ENCODE results near the gene LSM3.

LSM3 gene

DNA sequence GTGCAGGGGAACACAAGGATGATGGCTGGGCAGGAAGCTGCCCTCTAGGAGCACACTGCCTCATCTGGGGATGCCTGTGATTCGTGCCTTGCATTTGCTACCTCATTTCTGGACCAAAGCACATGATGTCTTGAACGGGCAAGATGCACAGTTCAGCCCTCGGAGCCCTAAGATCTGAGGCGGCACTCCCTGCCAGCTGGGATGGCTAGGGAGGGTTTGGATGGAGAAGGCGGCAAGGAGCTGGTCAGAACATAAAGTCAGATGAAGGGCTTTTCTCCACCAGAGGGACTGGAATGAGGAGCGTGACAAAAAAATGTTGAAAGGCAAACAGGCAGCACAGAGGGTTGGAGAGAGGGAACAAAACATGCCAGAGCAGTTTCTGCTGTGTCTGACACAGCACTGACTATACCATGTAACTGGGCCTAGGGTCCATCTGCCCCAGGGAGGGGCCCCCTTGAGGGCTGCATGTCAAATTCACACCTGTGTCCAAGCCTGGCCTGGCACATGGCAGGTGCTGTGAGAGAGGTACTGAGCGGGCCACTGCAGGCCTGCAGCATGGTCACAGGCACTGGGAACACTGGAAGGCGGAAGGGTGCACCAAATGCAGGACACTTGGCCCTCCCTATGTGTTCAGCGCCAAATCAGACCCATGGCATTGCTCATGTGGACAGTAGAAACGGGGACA is 32.1 kb upstream of the LSM3 start:
- DNase-seq (ENCODE audit: extremely low read depth, low read depth): no peak
- TF ChIP-seq, protein P1, sequence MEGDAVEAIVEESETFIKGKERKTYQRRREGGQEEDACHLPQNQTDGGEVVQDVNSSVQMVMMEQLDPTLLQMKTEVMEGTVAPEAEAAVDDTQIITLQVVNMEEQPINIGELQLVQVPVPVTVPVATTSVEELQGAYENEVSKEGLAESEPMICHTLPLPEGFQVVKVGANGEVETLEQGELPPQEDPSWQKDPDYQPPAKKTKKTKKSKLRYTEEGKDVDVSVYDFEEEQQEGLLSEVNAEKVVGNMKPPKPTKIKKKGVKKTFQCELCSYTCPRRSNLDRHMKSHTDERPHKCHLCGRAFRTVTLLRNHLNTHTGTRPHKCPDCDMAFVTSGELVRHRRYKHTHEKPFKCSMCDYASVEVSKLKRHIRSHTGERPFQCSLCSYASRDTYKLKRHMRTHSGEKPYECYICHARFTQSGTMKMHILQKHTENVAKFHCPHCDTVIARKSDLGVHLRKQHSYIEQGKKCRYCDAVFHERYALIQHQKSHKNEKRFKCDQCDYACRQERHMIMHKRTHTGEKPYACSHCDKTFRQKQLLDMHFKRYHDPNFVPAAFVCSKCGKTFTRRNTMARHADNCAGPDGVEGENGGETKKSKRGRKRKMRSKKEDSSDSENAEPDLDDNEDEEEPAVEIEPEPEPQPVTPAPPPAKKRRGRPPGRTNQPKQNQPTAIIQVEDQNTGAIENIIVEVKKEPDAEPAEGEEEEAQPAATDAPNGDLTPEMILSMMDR (IDR thresholded peaks at IDR 0.05; ENCODE audit: low read depth, low read length, missing control alignments): no peak

DNA sequence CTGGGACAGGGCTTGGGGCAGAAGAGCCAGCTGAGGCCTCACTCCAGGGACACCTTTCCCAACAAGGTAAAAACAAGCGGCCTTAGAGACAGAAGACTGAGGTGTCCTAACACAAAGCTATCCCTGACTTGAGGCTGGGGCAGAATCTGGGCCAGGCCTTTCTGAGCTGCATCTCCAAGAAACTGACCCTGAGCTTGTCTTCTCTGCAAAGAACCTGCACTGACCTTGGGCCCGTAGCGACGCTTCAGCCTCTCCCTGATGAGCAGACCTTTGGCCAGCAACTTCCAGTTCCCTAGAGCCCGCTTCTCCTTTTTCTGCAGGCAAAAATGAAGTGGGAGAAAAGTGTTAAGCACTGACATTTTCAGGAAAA is 31.6 kb upstream of the LSM3 start:
- no peak for DNase-seq (ENCODE audit: extremely low read depth, low read depth)
- H3K4me3 ChIP-seq (replicated peaks; ENCODE audit: low read depth, low read length): no peak overlapping the region
- TF ChIP-seq, protein P1 (IDR thresholded peaks at IDR 0.05; ENCODE audit: low read depth, low read length, missing control alignments): no peak

More for the DNA sequence above, 32.1 kb upstream of the LSM3 start:
- no peak overlapping the region for H3K4me3 ChIP-seq (replicated peaks; ENCODE audit: low read depth, low read length)

DNA sequence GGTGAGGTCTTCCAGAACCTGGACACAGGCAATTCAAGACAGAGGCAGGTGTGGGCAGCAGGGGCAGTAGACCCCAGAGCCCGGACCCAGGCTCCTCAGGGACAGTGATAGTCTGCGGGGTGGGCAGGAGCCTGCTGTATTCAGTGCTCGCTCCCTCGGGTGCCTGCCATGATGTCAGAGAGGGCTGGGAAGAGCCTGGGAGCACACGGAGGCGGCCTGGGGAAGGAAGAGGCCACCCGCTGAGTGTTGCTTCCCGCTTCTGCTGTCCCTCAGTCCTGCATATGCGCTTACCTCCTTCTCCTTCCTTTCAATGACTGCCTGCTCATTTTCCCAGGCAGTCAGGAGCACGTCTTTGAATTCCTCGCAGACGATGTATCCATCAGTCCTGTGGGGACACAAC is 31.0 kb upstream of the LSM3 start:
- no peak overlapping the region for H3K4me3 ChIP-seq (replicated peaks; ENCODE audit: low read depth, low read length)
- TF ChIP-seq, protein P1 (IDR thresholded peaks at IDR 0.05; ENCODE audit: low read depth, low read length, missing control alignments): no peak
- no peak for DNase-seq (ENCODE audit: extremely low read depth, low read depth)

DNA sequence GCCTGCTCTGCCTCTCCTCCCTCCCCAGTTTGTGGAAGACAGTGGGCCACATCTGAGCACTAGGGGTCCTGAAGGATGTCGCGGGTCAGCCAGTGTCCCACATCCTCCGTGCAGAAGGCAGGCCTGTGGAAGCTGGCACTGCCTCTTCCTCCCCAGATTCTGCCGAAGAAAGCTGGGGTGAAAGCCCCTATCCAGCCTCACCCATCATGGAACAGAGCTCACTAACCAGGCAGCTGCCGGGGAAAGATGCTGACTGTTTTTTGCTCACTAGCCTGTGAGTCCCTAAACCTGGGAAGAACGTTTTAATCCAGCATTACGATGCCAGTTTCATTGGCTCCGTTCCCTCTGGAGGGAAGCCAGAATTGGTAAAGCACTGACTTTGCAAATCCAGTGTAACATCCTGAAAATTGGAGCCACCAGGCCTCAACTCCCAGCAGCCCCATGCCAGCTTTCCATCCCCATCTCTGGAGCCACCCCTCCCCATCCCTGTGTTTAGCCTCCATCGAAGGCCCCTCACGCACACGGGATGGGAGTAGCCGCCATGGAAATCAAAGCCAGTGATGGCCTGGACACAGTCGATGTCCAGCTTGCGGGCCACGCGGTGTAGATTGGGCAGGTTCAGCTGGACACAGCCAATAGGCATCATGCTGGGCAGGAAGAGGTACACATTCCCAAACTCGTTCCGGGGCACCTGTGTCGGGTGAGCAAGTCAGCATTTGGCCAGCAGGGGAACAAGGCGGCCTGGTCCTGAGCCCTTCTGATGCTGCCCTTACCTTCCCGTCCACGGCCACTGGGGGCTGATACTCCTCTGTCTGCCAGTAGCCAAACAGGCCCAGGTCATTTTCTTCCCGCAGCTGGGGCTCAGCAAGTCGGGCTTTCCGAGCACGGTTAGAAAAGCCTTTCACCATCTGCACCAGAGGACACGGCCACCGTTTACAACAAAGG is 30.3 kb upstream of the LSM3 start:
- H3K4me3 ChIP-seq (replicated peaks; ENCODE audit: low read depth, low read length): no peak overlapping the region
- DNase-seq (ENCODE audit: extremely low read depth, low read depth): no peak

DNA sequence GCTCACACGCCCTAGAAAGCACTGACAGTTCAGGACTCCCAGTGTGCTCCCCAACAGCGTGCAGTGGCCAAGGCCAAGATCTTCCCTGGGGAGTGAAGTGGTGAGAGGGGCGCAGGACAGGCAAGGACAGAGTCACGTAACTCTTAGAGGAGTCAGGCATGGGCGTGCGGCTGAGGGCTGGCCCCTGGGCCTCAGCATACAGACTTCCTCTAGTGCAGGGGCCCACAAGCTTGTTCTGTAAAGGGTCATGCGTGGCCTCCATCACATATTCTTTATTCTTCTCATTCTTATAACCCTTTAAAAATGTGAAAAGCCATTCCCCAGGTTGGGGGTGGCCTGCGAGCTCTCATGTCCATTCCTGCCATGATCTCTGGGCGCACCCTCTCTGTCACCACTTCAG is 28.5 kb upstream of the LSM3 start:
- no peak for DNase-seq (ENCODE audit: extremely low read depth, low read depth)

More for the DNA sequence above, 30.3 kb upstream of the LSM3 start:
- TF ChIP-seq, protein P1 (IDR thresholded peaks at IDR 0.05; ENCODE audit: low read depth, low read length, missing control alignments): peak; percentile 35

DNA sequence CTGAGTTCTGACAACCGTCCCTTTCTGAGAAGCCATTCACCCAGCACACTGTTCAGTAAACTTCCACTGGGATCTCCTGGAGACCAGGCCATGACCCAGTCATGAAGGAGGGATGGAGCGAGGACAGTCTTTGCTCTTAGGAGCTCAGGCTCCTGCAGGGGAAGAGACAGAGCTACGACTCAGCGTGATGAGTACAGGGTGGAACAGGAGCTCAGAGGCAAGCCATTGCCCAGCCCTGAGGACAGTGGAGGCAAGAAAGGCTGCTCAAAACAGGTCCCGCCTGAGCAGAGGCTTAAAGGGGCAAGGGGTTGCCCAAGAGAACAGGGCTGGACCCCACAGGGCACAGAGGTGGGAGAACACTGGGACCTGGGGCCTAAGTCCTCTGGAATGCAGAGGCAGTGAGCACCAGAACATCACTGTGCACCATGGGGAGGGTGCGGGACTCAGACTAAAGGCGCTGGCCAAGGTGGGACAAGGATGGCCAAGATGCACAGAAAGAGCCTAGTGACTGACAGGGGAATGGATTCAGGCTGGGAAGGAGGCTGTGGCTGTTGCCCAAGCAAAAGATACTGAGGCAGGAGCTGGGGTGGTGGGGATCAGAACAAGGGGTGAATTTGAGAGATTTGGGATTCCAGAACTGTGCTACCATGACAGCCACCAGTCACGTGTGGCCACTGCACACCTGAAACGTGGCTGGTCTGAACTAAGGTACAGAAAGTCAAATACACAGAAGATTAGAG is 28.0 kb upstream of the LSM3 start:
- no peak for DNase-seq (ENCODE audit: extremely low read depth, low read depth)
- H3K4me3 ChIP-seq (replicated peaks; ENCODE audit: low read depth, low read length): no peak overlapping the region
- TF ChIP-seq, protein P1 (IDR thresholded peaks at IDR 0.05; ENCODE audit: low read depth, low read length, missing control alignments): no peak

More for the DNA sequence above, 28.5 kb upstream of the LSM3 start:
- no peak overlapping the region for H3K4me3 ChIP-seq (replicated peaks; ENCODE audit: low read depth, low read length)
- TF ChIP-seq, protein P1 (IDR thresholded peaks at IDR 0.05; ENCODE audit: low read depth, low read length, missing control alignments): no peak
